ENCODE results near the gene PRKN.

PRKN gene

GRCh38 chr6:162388383-162388777, 339.2 kb downstream of the PRKN start:
- no peaks in the 10 kb centered on the region for H3K27me3 ChIP-seq (ENCODE audit: insufficient read depth, low read depth, severe bottlenecking)
- no peak overlapping the region for H3K4me3 ChIP-seq (ENCODE audit: low read depth, low read length)
- H3K9me3 ChIP-seq (ENCODE audit: severe bottlenecking): no peaks in the 10 kb centered on the region
- H3K36me3 ChIP-seq: no peaks in the 10 kb centered on the region
- DNase-seq: no peak
- TF ChIP-seq CTCF (IDR thresholded peaks at IDR 0.05; ENCODE audit: low read depth, low read length): no peak
- H3K27ac ChIP-seq: no peak overlapping the region

- H3K27me3 ChIP-seq (ENCODE audit: insufficient read depth, low read depth, severe bottlenecking): no peaks in the 10 kb centered on the region
- TF ChIP-seq CTCF (IDR thresholded peaks at IDR 0.05; ENCODE audit: low read depth, low read length): no peak
- no peak for DNase-seq
- no peaks in the 10 kb centered on the region for H3K36me3 ChIP-seq
- no peak overlapping the region for H3K27ac ChIP-seq
- no peak overlapping the region for H3K4me3 ChIP-seq (ENCODE audit: low read depth, low read length)
- H3K9me3 ChIP-seq (ENCODE audit: severe bottlenecking): no peaks in the 10 kb centered on the region
These were observed 339.7 kb downstream of the PRKN start for GRCh38 chr6:162387718-162388382.

GRCh38 chr6:162385980-162386379, 341.6 kb downstream of the PRKN start:
- no peak overlapping the region for H3K27ac ChIP-seq
- no peaks in the 10 kb centered on the region for H3K9me3 ChIP-seq (ENCODE audit: severe bottlenecking)
- H3K27me3 ChIP-seq (ENCODE audit: insufficient read depth, low read depth, severe bottlenecking): no peaks in the 10 kb centered on the region
- H3K36me3 ChIP-seq: no peaks in the 10 kb centered on the region
- no peak for TF ChIP-seq CTCF (IDR thresholded peaks at IDR 0.05; ENCODE audit: low read depth, low read length)
- no peak overlapping the region for H3K4me3 ChIP-seq (ENCODE audit: low read depth, low read length)
- DNase-seq: no peak

GRCh38 chr6:162379757-162380409, 347.7 kb downstream of the PRKN start:
- Histone ChIP-seq H3K27ac (no peak overlapping the region), H3K9me3 (ENCODE audit: severe bottlenecking) (no peaks in the 10 kb centered on the region), H3K4me3 (ENCODE audit: low read depth, low read length) (no peak overlapping the region), H3K27me3 (ENCODE audit: insufficient read depth, low read depth, severe bottlenecking) (no peaks in the 10 kb centered on the region), H3K36me3 (no peaks in the 10 kb centered on the region)
- DNase-seq: no peak
- no peak for TF ChIP-seq CTCF (IDR thresholded peaks at IDR 0.05; ENCODE audit: low read depth, low read length)

- no peak for TF ChIP-seq CTCF (IDR thresholded peaks at IDR 0.05; ENCODE audit: low read depth, low read length)
- H3K27ac ChIP-seq: no peak overlapping the region
- no peaks in the 10 kb centered on the region for H3K36me3 ChIP-seq
- H3K4me3 ChIP-seq (ENCODE audit: low read depth, low read length): no peak overlapping the region
- DNase-seq: no peak
- no peaks in the 10 kb centered on the region for H3K9me3 ChIP-seq (ENCODE audit: severe bottlenecking)
- H3K27me3 ChIP-seq (ENCODE audit: insufficient read depth, low read depth, severe bottlenecking): no peaks in the 10 kb centered on the region
These were observed 349.8 kb downstream of the PRKN start for GRCh38 chr6:162377735-162378134.
